HG02885 (cell line): ENCODE results near the gene GID4.
"Not testable (repeated sequence)": the region's sequence is repeated elsewhere in the genome, so short reads cannot be mapped to it uniquely, and the experiment has no call there.

Experiments
- ATAC-seq: cut with Tn5 transposase; IDR thresholded peaks from one replicate; pipeline ENCODE4 v1.9.1; 2021; ENCODE audit warnings: mild to moderate bottlenecking; ENCODE audit not compliant: unreplicated experiment, poor library complexity

The GID4 gene

DNA sequence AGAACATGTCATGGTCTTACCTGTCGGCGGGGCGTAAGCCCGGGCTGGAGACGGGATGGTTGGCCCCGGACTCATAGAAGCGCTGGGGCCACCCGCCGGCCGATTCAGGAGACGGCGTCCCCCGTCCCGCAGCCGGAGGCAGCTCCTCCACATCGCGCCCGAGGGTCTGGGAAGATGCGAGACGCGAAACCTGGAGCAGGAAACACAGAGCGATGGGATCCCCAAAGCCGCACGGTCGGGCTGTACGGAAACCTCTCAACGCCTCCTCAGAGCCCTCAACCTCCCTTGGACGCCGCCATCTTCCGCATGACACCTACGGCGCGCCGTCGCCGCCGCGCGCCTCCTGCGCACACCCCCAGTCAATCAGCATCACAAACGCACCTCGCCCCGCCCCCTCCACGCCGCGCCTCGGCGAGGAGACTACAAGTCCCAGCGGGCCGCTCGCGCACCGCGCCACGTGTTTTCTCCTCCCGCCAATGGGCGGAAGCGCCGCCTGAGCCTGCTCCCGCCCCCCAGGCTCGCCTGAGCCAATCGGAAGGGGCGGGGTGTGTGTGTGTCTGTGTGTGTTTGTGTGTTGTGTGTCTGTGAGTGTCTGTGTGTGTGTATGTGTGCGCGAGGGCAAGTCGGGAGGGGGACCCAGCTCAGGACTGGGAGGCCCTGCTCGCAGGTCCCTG is at the start of gene GID4, which contains the start of gene ATPAF2:
TSS of gene GID4 (plus strand) at position 548 of the 674 bp plus-strand sequence. CDS start at position 605, 57 bp downstream.
TSS of gene ATPAF2 (minus strand) at position 308 of the 674 bp plus-strand sequence. CDS start at position 153, 155 bp downstream.
- ATAC-seq: peak; percentile 91

DNA sequence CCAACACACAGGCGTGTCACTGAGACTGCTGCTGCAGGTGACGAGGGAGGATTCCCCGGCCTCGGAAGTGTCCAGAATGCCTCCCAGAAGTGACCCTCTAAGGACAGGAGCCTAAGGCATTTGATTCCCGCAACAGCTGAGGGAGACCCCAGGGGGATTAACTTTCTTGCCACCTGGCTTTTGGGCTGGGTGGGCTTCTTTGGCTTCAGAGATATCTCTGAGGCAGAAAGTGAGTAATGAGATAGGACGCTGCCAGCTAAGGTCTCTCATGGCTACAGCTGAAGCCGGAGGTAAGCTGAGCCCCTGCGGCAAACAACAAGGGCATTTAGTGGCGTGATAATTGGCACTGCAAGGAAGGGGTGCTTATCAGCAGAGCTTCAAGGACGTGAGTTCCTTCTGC is 49.6 kb upstream of the GID4 start:
- ATAC-seq: no peak

DNA sequence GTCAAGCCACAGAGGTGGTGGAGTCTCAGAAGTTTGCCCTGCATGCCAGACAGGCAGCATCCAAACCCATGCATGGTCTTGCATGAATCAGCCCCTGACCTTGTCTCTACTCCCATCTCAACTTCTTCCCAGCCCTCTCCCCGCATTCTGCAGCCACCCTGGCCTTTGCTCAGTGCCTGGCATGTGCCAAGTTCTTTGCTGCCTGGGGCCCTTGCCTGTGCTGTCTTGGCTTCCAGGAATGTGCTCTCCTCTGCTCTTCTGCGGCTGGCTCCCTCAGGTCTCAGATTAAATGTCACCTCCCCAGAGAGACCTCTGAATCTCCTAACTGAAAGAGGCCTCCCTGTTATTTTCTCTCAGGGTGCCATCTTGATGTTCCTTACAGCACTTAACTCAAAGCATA is 48.9 kb upstream of the GID4 start:
- ATAC-seq: no peak

DNA sequence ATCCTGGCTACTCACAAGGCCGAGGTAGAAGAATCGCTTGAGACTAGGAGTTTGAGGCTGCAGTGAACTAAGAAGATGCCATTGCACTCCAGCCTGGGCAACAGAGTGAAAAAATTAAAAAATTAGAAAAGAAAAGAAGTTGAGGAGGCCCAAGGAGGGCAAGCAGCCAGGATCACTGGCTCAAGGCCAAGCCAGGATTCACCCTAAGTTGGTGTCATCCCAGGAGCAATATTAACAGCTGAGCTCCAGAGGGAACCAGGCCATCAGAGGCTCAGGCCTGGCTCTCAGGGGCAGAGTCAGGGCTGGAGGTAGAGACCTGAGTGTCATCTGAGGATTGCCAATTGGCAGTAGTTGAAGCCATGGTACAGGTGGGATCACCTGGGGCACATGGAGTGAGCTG is 45.8 kb upstream of the GID4 start:
- no peak for ATAC-seq

DNA sequence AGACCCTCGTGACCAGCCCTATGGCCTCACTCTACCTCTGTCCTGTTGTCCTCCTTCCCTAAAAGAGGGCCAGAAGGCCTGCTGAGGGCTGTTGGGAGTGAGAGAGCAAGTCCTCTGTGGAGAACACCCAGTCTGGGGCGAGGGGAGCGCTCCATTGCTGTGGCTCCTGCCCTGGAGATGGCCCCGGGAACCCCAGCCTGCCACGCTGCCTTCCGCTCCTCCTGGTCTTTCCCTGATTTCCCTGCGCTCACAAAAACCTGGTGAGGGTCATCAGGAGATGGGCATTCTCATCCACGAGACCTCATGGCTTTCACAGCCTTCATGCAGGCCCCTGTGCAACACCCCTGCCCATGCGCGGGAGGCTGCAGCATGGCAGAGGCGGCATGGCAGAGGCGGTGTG is 45.4 kb upstream of the GID4 start:
- ATAC-seq: no peak

DNA sequence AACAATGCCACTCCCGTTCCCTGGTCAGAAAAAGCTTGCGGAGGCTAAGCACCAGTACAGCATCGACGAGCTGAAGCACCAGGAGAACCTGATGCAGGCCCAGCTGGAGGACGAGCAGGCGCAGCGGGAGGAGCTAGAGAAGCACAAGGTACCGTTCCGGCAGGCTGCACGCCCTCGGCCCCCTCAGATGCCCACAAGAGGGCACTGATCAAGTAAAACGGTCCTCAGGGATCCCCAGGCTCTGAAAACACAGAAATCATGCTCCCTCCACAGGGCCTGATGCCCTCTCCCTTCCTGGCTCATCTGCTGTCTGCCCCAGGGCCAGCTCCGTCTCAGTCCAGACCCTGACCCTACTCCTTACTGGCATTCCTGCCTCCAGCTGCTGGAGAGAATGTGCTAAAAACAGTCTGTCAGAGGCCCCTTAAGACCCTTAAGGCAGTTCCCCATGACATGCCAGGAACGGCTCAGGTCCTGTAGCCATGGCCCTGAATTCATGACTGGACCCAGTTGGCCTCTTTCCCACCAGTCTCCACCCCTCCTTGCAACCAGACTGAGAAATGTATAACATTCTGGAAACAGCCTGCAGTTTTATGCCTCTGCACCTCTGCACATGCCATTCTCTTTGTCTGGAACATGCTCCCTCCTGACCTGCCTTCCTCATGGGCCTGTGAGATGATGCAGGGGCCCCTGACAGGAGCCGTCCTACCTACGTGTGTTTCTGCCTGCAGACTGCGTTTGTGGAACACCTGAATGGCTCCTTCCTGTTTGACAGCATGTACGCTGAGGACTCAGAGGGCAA is 44.7 kb upstream of the GID4 start:
- ATAC-seq: no peak

DNA sequence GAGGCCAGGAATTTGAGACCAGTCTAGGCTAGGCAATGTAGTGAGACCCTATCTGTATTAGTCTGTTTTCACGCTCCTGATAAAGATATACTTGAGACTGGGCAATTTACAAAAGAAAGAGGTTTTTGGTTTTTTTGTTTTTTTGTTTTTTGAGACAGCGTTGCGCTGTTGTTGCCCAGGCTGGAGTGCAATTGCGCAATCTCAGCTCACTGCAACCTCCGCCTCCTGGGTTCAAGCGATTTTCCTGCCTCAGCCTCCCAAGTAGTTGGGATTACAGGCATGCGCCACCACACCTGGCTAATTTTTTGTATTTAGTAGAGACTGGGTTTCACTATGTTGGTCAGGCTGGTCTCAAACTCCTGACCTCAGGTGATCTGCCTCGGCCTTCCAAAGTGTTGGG is 43.3 kb upstream of the GID4 start:
- not testable (repeated sequence) for ATAC-seq

DNA sequence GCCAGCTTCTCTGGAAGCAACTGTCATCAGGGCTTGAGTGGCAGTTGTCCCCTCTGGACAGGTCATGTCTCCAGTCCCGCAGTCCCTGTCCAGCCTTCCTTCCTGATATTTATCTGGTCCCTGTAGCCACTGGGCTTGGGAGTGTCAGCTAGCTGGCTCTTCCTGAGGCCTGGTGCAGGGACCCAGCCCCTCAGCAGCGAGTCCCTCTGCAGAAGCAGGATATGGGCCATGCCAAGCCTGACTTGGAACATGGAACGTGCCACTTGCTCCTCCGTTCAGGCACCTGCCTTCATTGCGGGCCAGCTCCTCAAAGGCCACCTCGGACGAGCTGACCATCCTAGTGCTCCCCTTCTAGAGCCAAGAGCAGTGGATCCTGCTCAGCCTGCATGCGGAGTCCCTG is 40.3 kb upstream of the GID4 start:
- no peak for ATAC-seq

DNA sequence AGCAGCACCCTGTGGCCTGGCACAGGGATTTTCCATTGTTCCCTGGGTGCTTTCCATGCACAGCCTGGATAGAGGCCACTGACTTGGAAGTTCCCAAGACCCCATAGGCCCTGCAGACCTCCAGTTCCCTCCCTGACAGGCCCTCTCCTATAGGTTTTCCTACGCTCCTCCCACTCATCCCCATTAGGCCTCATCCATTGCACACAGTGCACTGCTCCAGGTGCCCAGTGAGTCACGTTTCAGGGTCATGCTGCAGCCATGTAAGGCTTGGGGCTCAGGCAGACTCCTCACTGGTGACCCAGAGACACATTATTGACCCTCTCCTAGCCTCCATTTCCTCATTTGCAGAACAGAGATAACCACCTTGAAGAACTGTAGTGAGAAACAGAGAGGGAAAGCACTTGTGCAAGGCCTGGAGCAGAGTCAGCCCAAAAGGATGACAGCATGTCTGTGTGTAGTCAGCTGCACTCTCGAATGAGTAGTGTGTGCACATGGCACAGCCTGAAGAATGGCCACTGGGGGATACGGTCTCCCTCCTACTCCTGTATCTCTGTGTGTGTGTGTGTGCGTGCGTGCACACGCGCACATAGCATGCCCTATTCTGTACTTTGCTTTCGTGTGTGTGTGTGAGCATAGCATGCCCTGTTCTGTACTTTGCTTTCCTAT is 39.7 kb upstream of the GID4 start:
- no peak for ATAC-seq

DNA sequence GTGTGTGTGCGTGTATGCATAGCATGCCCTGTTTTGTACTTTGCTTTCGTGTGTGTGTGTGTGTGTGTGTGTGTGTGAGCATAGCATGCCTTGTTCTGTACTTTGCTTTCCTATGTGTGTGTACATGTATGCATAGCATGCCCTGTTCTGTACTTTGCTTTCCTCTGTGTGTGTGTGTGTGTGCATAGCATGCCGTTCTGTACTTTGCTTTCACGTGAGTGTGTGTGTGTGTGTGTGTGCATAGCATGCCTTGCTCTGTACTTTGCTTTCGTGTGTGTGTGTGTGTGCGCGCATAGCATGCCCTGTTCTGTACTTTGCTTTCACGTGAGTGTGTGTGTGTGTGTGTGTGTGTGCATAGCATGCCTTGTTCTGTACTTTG is 39.2 kb upstream of the GID4 start:
- ATAC-seq: no peak

DNA sequence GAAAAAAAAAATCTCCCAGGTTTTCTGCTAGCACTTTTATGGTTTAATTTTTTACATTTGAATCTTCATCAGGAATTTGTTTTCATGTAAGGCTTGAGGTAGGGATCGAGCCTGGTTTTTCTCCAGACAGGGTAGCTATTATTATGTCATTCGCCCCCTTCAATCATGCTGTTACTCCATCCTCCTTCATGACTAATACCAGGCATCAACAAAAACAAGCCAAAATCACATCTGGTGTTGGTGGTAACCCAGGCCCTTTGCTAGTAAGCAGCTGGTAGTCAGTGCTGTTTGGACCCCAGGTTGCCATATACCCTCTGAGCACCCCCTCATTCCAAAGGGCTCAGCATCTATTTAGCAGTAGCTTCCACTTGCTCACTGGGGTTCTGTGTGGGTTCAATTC is 37.0 kb upstream of the GID4 start:
- no peak for ATAC-seq

DNA sequence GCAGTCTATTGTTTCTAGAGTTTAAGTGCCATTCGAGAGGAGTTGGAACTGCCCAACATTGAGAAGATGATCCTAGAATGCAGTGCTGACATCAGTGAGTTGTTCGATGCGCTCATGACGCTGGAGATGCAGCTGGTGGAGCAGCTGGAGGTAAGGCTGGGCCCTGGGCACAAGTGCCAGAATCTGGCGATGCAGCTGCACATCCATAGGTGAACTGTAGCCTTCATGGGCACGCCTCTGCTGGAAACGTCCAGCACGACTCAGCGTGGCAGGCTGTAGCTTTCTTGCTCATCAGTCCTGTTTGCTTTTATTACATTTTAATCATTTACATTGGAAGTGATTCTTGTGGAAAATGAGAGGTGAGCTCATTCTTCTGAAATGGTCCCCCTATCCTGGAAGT is 34.9 kb upstream of the GID4 start:
- no peak for ATAC-seq

DNA sequence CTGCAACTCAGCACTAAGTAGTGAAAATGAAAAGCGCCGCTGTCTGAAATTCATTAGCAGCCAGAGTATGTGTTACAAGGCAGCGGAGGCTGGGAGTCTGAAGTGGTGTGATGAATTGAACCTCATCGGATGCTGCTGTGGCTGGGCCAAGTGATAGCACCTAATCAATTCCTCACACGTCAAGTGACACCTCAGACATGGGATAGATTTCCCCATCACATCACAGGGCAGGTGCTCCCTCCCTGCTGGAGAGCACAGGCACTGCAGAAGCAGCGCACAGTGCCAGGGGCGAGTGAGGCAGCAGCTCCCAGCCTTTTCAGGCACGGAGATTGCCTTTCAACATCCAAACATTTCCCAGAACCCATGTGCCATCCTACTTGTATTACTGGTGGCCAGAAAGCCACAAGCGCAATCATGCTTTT is 34.3 kb upstream of the GID4 start:
- ATAC-seq: no peak

DNA sequence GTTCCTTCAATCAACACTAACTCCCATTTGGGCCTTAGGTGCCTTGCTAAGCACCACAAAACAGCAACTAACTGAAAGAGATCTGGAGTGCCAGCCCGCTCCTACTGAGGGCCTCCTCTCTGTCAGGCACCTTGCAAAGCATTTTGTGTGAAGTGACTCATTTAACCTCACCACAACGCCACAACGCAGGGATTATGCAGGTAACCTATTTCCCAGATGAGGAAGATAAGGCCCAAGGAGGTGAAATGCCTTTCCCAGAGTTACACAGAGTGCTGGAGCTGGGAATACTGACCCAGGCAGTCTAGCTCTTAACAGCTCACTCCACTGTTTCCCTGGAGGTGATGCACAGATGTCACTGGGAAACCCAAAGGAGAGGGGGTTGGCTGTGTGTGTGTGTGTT is 33.7 kb upstream of the GID4 start:
- no peak for ATAC-seq

DNA sequence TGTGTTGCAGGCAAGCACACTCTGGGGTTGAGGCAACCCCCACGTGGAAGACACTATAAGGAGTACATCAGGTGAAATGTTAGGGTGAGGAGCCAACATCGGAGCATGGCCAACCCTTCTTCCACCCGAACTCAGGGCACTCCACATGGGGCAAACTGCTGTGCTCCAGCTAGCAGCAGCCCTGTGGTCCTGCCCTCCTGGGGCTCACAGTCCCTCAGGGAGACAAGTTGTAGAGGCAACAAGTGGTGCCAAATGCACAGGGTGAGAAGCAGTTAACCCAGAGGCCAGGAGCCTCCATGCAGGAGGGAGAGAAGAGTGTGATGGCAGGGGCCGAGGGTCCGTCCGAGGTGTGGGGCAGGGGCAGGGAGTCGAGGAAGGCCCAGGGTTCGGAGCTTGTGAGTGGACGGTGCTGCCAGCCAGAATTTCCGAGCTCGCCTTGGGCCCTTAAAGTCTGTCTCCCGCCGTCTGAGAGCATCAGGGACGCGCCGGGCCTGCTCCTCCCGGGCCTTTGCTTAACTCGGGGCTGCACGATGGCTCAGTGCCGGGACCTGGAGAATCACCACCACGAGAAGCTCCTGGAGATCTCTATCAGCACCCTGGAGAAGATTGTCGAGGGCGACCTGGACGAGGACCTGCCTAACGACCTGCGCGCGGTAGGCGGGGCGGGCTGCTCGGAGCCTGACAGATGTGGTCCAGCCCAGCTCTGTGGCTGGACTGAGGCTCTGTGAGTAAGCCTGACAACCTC is 32.5 kb upstream of the GID4 start:
- ATAC-seq: no peak

DNA sequence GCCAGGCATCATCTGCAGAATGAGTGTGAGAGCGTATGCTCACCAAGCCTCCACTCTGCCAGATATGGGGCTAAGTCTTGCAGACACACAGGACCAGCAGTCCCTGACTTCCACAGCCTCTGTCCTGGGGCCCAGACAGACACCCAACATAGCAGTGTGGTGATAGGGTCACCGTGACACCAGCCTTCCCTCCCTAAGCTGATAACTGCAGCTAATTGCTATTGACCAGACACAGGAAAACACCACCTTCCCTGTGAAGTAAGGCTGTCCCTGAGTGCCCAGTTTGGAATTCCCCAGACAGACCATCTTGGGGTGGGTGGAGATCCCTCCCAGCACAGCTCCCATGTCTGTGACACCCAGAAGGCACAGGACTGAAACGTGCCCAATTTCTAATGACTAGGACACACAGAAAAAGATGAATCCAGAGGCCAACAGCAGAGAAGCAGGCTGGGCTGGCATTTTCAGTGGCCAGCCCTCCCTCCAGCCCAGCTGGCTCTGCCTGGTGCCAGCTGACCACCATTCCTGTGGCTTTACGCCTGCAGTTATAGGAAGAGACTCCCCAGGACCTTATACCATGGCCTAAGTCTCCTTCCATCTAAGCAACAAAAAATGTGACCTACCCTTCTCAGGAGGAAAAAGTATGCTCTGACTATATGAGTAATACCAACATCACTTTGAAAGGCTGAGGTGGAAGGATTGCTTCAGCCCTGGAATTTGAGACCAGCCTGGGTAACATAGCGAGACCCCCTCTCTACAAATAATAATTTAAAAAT is 30.5 kb upstream of the GID4 start:
- no peak for ATAC-seq

DNA sequence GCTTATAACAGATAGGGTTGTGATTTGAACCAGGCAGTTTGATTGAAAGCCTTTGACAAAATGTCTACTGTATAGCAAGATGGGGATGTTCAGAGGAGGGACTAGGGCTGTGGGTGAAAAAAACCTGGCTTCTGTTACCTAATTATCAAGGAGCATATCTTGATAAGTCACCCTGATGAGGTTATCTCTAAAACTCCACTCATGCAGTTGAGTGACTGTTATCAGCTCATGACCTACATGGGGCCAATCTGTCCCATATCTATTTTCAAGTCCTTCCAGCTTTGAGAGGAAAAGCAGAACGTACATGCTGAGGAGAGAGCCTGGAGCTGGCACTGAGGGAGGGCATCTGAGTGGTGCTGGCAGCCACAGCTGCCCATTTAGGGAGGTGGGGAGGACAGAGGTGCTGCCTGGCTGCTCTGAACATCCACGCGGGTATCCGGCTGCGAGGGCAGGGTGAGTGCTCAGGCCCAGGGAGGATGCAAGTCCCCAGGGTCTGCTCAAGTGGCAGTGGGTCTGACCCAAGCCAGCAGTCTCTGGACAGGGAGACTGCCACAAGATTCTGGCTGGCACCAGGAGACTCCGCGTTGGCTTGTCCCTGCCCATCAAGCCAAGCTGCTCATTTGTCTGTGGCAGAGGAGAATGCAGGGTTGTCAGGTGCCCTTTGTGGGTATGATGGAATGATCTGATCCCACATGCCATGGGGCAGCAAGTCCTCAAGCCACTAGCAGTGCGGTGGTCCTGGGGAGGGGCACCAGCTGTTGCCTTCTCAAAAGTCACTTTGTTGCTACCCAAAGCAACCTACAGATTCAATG is 29.4 kb upstream of the GID4 start:
- no peak for ATAC-seq

DNA sequence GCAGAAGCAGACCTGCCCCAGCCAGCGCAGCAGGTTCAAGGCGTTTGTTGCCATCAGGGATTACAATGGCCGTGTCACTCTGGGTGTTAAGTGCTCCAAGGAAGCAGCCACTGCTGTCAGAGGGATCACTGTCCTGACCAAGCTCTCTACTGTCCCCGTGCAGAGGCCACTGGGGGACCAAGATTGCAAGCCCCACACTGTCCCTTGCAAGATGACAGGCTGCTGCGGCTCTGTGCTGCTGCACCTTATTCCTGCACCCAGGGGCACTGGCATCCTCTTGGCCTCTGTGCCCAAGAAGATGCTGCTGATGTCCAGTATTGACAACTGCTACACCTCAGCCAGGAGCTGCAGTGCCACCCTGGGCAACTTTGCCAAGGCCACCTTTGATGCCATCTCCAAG is 27.9 kb upstream of the GID4 start:
- ATAC-seq: no peak

DNA sequence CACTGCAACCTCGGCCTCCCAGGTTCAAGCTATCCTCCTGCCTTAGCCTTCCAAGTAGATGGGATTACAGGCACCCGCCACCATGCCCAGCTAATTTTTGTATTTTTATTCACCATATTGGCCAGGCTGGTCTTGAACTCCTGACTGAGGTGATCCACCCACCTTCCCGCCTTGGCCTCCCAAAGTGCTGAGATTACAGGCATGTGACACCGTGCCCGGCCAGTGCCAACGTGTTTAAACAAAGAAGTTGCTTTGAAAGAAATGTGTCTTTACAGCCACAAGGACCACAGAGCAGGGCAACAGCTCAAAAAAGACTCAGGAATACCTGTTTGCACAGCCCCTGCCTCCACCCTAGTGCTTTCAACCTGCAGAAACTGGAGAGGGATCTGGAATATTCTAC is 25.2 kb upstream of the GID4 start:
- no peak for ATAC-seq
